Renal cortex interstitium (tissue), 11 donors: Measurements from ENCODE around the gene LINC00237. TPM values are rescaled to one million over a fixed set of nuclear protein-coding genes. Genes with fewer than 3 reads are reported as not detected.

Source experiments
- DNase-seq, 11 donors: peaks; one replicate each; pipeline ENCODE4 v3.0.0-alpha.2; 2013; ENCODE audit warnings: low read depth in 9 of 11, low spot score in 4 of 11; ENCODE audit errors: extremely low read depth in 1 of 11
- polyA plus RNA-seq, 3 donors: library from polyadenylated mRNA; unstranded; fragments of 120-200 nt; gene quantifications; one replicate each; pipeline ENCODE4 v1.2.1, GENCODE V29; 2013; ENCODE audit not compliant: insufficient read length in 3 of 3

Gene LINC00237
- polyA plus RNA-seq, 3 donors, result not detected

DNA sequence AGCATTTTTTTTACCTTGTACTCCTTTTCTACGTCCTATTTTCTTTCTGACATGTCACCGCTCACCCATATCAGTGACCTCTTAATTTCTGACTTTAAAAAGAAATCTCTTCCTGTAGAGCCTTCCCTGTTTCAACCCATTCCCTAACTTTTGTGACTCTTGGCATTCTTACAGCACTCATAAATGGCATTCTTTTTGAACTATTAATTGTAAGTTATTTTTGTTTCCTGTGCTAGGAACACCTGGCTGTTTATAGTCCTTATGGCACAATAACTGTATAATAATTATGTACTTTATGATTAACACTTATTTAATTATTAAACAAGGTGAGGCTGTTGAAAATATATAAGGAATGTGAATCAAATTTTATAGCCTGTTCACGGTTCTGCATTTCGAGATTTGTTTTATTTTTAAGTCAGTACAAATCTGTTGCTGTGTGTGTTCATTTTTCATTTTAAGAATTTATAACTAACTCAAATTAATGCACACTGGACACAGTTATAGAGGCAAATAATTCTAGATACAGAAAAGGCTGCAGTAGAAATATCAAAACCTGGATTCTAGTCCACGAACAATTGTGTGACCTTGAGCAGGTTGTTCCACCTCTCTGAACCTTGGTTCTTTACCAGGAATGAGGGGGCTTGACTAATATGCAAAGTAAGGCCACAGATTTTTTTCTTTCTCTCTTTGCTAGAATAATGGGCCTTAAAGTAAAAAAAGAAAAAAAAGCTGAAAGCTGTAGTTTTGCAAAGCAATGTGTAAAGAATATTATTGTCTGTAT is 21.2 kb upstream of the LINC00237 start:
- DNase-seq, result no peak

DNA sequence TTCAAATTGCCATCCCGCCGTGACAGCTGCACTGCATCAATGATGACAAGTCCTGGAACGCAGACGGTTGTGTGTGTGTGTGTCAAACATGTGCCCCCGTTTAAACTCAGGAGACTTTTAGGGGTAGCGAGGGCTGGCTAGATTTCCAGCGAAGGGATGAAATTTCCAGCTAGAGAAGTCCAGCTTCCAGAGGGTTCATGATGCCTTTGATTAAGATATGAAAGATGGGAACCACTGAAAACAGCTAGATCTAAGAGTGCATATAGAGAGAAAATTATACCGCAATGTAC is 20.4 kb upstream of the LINC00237 start:
- DNase-seq, result peak in 3 of 11 donors; percentile 40 to 53 (median 43)

DNA sequence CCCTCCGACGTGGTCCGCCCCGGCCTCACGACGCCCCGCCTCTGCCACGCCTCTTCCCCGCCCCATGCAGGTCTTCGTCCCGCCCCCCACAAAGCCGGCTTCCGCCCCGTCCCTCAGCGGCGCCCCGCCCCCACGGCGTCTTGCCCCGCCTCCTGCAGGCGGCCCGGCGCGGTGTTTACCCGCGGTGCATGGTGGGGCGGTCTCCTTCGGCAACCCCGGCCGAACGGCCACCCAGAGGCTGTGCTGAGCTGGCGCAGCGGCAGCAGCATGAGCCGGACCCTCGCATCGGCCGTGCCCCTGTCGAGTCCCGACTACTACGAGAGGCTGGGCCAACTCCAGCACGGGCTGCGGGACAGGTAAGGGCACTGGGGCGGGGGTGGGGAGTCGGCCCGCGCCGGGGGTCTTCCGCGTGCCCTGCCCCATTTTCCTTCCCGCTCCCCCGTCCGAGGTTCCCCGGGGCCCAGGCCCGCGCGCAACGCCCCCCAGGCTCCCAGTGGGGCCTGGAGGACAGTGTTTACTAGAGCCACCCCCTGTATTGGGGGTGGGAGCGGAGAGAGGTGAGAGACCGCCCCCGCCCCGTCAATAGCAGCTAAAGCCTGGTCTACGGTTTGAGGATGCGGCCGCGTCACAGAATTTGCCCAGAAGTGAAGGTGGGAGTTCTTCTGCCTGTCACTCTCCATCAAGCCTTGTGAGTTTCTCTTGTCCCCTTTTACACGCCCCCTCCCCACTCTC is 19.9 kb upstream of the LINC00237 start, which contains the start of gene KIZ:
TSS of gene KIZ (plus strand) at position 234 of the 732 bp plus-strand sequence. CDS start at position 268, 34 bp downstream.
- DNase-seq, result peak in 10 of 11 donors; percentile 84 to 95 (median 92)

DNA sequence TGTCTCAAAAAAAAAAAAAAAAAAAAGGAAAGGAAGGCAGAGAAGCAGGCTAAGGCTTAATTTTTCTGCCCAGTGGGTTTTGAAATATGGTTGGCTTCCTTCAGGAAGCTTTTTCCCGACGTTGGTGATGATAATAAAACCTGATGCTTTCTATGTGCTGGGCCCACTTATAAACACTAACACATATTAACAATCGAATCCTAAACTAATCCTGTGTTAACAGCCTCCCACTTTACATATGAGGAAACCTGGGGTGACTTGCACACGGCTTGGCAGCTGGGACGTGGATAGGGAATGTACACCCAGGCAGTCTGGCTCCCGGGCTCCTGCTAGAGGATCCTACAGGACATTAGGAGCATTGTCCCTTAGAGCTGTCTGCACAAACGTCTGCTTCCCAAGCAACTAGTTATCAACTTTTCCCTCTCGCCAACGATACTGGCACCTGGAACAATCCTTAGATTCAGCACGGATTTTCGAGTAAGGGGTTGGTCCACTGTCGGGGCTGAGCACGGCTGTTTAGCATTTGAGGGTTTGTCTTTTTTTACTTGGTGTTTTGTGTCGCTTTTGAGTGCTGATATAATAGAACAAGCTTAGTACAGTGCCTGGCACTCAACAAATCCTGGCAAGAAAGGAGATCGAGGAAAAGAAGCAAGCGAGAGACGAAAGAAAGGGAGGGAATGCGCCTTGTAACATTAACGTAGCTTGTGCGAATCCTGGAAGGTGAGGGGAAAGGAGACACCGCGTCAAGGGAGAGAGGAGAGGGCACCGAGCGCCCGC is 19.1 kb upstream of the LINC00237 start:
- DNase-seq, result peak in 1 of 11 donors; percentile 84

- no peak for DNase-seq
These were observed 18.0 kb upstream of the LINC00237 start for GRCh38 chr20:21124190-21124589.

GRCh38 chr20:21118782-21119181 is 12.6 kb upstream of the LINC00237 start:
- no peak for DNase-seq

GRCh38 chr20:21118138-21118537 is 12.0 kb upstream of the LINC00237 start:
- DNase-seq, result no peak

- no peak for DNase-seq
These were observed 11.4 kb upstream of the LINC00237 start for GRCh38 chr20:21117521-21117920.

DNA sequence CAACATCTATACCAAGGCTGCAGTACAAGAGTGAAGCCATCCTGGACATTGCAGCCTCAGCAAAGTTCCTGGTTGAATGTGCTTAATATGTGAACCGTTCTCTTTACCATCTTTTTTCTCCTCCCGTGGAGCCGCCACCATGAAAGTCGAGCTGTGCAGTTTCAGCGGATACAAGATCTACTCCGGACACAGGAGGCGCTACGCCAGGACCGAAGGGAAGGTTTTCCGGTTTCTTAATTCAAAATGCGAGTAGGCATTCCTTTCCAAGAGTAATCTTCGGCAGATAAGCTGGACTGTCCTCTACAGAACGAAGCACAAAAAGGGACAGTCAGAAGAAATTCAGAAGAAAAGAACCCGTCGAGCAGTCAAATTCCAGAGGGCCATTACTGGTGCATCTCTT is 8.4 kb upstream of the LINC00237 start:
- no peak for DNase-seq

- no peak for DNase-seq
These were observed 7.5 kb upstream of the LINC00237 start for GRCh38 chr20:21113697-21114096.

GRCh38 chr20:21111416-21111815 is 5.3 kb upstream of the LINC00237 start:
- no peak for DNase-seq

DNA sequence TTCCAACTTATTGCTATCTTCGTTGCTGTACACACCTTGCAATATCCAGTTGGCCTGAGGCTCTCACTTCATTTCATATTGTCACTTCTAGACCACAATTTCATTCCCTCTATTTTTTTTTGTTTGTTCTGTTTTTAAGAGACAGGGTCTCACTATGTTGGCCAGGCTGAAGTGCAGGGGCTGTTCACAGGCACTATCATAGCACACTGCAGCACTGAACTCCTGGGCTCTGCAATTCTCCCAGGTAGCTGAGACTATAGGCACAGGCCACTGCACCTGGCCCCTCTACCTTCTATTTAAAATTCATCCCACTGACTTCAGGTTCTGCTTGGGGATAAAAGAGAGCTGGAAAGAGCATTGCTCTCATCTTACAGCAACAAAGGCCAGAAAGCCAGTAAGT is 4.7 kb upstream of the LINC00237 start:
- no peak for DNase-seq

DNA sequence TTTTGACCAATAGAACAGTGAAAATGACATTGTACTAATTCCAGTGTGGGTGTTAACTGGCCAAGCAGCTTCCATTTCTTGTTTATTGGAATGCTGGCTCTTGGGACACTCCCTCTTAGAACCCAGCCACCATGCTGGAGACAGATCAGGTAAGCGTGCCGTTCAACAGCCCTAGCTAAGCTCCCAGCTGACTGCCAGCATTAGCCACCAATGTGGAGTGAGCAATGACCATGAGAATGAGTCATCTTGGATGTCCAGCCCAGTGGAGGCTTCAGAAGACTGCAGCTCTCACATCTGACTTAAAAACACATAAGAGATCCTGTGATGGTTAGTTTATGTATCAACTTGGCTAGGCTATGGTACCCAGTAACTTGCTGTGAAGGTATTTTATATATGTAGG is 3.0 kb upstream of the LINC00237 start:
- DNase-seq, result no peak

GRCh38 chr20:21105429-21106170 is 558 bp downstream of the LINC00237 start:
- DNase-seq, result no peak

- DNase-seq, result no peak
These were observed 1.2 kb downstream of the LINC00237 start for GRCh38 chr20:21104921-21105320.

GRCh38 chr20:21104466-21104761 is 1.7 kb downstream of the LINC00237 start:
- no peak for DNase-seq

DNA sequence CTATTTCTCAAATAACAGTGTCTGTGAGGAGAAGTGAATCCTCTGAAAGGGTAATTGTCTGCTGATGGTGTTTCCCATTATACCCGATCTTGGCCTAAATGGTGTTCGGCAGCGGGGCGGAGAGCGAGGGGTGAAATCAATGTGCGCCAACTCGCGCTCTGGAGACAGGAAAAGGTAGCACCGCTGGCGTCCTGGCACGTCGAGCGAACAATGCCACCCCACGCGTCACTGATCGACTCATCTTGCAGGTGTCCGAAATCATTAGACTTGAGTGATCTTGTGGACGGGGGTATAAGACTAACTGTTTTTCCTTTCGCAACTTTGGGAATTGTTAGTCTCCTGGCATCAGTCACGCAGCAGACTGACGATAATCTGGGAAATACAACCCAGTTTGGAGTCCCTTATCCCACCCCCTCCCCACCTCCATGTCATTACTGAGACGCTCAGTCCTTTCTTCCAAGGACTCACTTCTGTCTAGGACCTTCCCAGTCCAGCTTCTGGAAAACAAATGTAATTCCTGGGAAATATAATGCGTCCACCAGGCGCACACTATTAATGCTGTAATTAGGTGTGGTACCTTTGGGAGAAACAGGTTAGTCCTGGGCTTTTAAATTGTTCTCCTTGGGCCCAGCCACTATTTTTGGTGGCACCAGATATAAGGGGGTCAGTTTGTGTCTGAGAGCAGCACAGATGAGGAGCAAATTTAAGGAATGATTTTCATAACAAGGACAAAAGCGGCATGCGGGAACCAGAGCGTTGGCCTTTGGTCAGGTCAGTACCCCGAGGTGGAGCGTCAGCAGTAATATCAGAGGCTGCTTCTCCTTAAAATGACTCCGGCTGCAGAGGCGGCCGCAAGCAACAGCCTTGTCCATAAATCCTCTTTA is 2.3 kb downstream of the LINC00237 start:
- DNase-seq, result no peak

- DNase-seq, result no peak
These were observed 3.4 kb downstream of the LINC00237 start for GRCh38 chr20:21102603-21103311.
